ELF-1 (cell line): Measurements from ENCODE around the gene SLC66A2.
A peak's percentile ranks its signal among the peaks of the same experiment; 100 is the strongest.

Experiments used
- DNase-seq: peaks from one replicate; pipeline ENCODE4 v3.0.0-alpha.2; 2016; ENCODE audit warnings: low read depth, low spot score

The SLC66A2 gene

DNA sequence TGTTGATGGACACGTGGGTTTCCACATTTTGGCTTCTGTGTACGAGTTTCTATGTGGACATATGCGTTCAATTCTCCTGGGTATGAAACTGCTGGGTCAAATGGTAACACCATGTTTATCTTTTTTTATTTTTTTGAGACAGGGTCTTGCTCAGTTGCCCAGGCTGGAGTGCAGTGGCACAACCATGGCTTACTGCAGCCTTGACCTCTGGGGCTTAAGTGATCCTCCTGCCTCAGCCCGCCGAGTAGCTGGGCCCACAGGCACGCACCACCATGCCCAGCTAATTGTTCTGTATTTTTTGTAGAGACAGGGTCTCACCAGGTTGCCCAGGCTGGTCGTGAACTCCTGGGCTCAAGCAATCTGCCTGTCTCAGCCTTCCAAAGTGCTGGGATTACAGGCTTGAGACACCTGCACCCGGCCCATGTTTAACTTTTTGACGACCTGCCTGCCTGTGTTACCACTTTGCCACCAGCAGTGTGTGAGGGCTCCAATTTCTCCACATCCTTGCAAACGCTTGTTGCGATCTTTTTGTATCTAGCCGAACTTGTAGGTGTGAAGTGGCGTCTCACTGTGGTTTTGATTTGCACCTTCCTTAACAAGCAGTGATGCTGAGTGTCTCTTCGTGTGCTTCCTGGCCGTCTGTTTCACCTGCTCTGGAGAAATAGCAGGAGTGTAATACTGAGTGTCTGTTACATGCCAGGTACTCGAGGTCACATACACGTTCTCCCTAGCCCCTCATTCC lies 19.9 kb upstream of the SLC66A2 start:
- no peak for DNase-seq

DNA sequence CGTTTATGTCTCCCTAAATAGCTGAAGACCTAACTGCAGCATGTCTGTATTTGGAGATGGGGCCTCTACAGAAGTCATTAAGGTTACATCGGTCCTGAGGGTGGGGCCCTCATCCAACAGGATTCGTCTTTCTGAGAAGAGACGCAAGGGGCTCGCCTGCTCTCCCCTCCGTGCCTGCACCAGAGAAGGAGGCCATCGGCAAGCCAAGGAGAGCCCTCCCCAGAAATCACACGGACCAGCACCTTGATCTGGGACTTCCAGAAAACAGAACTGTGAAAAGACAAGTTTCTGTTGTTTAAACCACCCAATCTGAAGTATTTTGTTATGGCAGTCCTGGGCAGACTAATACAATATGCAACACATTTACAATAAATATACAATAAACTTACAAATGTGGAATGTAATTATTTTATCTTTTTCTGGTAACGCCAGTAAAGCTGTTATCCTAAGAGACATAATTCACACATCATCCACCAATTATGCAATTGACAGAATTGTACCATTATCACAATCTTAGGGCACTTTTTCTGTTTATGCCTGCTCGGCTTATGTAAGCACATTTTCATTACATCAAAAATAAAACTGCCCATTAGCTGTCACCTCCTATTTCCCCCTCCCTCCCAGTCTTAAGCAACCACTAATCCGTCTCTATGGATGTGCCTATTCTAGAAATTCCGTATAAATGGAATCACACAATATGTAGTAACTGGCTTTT lies 19.1 kb upstream of the SLC66A2 start:
- no peak for DNase-seq

DNA sequence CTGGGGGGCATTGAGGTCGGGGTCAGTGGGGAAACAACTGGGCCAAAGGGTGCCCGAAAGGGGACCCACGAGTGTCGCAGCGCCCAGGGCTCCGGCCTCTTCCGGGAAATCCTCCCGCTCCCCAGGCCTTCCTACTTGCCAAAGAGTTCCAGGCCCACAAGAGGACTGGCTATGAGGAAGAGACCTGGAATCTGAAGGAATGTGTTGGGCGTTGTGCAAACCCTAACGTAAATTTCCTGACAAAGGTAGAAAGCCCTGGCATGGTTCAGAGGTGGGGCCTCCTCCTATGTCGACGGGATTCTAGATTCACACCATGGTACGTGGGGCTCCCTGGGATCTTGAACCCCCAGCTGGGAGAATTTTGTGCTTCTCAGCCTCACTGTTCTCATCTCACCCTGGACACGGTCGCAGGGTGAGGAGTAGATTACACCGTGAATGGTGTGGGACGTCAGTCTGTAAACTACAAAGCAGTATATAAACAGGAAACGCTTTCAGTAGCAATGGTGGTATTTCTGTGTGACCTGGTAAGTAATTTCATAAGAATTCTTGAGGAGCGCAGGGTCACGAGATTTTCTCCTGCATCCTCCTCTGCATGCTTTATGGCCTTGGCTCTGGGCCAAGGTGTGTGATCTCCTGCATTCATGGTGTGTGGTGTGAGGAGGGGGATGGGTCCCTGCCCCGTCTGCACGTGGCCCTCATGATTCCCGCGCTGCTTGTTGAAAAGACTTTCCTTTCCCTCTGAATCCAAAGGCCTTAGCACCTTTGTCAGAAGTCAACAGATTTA lies 13.9 kb upstream of the SLC66A2 start:
- DNase-seq = peak; percentile 73

DNA sequence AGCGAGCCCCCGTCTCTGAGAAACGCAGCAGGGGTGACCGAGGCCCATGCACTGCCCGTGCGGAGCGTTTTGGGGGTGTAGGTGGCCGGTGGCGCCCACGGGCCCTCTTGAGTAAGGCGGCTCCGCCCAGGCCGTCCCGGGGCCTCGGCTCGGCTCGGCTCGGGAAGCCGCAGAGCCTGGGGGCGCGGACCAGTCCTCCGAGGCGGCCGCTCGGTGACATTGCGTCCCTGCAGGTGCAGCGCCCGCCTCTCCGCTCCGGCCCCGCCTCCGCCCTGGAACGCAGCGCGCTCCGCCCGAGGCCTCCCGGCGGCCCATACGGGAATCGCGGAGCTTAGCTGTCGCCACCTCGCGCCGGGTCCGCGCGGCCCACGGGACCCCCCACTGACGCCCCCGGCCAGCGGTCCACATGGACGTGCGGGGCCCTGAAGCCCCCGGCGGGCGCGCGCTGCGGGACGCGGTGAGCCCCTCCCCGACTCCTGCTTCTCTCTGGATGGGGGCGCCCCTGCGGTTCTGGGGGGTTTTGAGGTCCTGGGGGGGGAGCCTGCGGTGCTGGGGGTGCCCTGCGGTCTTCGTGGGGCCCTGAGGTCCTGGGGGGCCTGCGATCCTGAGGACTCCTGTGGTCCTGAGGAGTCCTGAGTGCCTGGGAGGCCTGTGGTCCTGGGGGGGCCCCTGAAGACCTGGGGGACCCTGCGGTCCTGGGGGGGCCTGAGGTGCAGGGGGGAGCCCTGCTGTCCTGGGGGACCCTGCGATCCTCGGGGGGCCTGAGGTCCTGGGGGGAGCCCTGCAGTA lies 13.1 kb upstream of the SLC66A2 start, which contains the start of gene HSBP1L1:
Gene HSBP1L1, plus strand, starts transcription at position 314 of the 789 bp plus-strand sequence. Its CDS starts 93 bp downstream, at position 407.
- DNase-seq = peak; percentile 82

DNA sequence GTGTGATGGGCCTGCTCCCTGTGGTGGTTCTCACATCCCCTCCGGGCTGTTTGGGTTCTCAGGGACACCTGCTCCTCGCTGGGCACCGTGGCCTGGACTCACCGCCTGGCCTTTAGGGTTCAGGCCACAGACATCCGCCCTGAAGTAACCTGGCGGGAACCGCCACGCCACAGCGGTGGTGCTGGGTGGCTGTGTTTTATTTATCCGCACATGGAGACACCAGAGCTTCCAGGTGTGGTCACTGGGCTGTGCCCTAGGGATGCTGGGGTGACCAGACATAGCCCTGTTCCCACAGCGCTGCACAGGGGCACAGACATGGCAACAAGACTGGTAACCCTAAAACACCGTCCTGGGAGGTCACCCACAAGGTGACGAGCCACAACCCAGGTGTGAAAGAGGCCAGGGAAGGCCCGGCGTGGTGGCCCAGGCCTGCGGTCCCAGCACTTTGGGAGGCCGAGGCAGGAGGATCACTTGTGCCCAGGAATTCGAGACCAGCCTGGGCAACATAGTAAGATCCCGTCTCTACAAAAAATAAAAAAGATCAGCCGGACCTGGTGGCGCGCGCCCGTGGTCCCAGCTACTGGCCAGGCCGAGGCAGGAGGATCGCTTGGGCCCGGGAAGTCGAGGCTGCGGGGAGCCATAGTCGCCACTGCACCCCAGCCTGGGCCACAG lies 12.3 kb upstream of the SLC66A2 start:
- DNase-seq = no peak

DNA sequence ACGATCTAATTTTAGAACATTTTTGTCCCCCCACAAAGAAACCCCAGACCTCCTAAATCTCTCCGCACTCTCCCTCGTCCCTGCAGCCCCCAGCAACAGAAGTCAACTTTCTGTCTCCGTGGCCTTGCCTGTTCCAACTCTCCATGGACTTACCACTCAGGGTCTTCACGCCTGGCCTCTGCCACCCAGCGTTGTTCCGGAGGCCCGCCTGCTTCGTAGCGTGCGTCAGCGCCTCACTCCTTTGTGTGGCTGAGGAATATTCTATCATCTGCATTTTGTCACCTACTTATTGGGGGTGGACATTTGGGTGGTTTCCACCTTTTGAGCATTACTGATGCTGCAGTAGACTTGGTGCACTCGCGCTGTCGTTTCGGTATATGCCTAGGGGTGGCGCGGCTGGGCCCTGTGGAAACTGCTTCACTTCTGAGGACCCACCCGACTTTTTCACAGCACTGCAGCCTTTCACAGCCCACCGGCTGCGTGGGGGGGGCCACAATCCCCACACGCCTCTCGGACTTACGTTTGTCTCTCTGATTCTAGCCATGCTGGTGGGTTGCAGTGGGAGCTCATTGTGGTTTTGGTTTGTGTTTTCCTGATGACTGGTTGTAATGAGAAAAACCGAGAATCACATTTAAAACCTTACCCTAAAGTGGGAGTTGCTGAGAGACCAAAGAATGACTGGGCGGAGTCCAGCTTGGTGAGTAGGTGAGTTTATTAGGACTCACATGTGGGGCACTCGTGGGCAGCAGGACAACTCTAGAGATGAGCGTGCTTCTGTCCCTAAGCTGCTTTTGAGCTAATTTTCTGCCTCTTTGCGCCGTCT lies 11.6 kb upstream of the SLC66A2 start:
- DNase-seq = no peak

DNA sequence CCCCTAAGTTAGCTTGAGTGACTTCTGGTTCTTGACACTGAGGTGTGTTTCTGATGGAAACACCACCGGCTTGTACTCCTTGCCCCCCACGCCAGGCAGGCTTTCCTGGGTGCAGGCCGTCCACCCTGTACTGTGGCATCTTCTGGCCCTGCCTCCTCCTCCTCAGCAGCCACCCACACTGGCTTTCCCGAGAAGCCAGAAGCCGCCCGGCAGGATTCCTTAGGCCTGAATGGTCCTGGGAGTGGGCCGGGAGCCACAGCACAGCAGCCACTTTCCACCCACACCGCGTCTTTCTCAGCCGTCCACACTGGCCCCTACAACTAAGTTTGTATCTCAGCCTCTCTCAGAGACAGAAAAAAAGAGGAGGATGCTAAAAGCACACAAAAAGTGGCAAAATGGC lies 10.9 kb upstream of the SLC66A2 start:
- peak; percentile 47 for DNase-seq

DNA sequence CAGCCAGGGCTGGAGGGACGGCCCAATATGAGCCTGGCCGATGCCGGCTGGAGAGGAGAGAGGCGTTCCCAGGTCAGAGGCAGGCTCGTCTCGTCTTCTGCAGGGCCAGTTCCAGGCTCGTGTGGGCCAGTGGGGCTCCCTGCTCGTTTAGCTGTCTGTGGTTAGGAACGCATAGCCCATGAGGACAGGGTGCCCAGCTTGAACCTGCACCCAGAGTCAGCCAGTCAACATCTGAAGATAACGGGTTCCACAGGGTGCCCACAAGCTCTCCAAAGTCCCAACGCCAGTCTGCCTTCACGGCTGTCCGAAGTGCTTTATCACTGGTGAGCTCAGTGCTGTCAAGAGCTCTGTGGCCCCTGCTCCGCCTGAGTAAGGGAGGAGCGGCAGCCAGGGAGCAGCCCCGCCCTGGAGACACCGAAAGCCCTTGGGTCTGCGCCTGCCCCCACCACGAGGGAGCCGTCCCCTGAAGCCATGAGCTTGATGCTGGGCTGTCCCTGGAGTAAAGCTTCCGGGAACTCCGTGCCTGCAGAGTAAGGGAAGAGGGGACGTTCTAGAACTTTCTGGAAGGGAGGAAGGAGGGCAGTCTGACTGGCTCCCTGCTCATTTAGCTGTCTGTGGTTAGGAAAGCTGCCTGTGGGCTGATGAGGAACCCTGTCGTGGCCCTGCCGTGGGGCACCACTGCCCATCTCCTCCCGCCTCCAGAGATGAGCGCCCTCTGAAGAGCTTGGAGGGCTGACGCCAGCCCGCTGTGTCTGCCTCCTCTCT lies 10.3 kb upstream of the SLC66A2 start:
- peak; percentile 81 for DNase-seq

DNA sequence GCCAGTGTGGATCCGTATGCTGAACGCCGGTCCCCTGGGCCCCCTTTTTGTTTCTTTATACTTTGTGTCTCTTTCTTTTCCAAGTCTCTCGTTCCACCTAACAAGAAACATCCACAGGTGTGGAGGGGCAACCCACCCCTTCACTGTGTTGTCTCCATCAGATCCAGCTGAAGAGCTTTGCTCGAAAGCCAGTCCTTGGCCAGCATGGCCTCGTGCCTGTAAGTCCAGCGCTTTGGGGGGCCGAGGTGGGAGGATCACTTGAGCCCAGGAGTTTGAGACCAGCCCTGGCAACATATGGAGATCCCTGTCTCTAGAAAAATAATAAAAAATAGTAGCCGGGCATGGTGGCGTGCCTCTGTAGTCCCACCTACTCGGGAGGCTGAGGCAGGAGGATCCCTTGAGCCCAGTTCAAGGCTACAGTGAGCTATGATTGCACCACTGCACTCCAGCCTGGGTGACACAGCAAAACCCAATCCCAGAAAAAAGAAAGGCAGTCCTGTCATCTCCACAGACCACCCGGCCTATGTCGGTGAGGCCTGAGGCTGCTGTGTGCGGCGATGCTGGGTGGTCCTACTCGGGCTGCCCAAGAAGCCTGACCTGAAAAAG lies 9.6 kb upstream of the SLC66A2 start:
- no peak for DNase-seq

DNA sequence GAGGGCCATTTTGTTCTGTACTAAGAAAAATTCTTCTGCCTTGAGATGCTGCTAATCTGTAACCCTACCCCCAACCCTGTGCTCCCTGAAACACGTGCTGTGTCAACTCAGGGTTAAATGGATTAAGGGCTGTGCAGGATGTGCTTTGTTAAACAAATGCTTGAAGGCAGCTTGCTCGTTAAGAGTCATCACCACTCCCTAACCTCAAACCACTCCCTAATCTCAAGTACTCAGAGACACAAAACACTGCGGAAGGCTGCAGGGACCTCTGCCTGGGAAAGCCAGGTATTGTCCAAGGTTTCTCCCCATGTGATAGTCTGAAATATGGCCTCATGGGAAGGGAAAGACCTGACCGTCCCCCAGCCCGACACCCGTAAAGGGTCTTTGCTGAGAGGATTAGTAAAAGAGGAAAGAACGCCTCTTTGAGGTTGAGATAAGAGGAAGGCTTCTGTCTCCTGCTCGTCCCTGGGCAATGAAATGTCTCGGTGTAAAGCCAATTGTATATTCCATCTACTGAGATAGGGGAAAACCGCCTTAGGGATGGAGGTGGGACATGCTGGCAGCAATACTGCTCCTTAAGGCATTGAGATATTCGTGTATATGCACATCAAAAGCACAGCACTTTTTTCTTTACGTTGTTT lies 8.8 kb upstream of the SLC66A2 start:
- DNase-seq = peak; percentile 88

DNA sequence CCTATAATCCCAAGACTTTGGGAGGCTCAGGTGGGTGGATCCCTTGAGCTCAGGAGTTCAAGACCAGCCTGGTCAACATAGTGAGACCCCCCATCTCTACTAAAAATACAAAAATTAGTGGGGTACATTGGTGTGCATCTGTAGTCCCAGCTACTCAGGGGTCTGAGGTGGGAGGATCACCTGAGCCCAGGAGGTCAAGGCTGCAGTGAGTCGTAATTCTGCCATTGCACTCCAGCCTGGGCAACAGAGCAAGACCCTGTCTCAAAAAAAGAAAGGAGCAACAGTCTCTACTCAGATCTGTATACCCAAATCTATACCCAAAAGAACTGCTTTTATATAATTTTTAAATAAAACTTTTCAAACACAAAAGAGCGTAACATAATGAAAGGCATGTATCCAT lies 7.5 kb upstream of the SLC66A2 start:
- DNase-seq = no peak

DNA sequence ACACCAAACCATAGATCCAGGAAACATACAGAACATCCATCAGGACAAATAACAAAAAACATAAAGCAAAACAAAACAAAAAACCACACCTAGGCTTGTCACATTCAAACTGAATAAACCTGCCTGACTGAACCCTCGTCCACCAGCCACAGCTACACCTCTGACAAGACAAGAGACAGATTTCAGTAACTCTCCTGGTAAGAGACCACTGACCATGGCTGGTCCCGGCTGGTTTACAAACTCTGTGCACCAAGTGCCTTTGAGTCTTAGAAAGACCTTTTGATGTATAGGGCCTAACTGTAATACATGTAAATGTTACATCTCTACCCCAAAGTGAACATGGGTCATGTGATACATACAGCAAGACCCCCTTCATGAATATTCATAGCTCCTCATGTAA lies 4.8 kb upstream of the SLC66A2 start:
- DNase-seq = no peak

DNA sequence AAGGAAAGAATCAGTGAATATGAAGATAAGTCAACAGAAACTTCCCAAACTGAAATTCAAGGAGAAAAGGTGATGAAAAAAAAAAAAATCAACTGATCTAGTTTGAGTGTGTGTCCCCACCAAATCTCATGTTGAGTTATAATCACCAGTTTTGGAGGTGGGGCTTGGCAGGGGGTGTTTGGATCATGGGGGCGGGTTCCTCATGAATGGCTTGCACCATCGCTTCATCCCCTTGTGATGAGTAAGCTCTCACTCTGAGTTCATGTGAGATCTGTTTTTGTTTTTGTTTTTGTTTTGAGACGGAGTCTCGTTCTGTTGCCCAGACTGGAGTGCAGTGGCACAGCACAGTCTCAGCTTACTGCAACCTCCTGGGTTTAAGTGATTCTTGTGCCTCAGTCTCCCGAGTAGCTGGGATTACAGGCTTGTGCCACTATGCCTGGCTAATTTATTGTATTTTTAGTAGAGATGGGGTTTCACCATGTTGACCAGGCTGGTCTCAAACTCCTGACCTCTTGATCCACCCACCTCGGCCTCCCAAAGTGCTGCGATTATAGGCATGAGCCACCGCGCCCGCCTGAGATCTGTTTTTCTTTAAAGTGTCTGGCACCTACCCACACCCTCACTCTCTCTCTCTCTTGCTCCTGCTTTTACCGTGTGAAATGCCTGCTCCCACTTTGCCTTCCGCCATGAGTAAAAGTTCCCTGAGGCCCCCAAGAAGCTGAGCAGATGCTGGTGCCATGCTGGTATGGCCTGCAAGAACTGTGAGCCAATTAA lies 4.0 kb upstream of the SLC66A2 start:
- DNase-seq = no peak

DNA sequence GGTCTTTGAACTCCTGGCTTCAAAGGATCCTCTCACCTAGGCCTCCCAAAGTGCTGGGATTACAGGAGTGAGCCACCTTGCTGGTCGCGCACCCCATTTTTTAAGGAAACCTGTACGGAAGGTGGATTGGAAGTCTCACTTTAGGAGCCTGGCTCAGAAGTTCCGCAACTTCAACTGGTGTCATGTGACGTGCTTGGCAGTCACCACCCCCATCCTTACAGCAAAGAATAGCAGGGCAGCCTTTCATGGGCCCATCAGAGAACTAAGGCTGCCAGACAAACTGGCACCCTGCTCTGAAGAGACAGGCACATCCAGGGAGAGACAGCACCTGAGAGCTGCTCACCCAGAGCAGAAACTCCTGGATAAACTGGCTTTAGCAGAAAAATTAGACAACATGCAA lies 3.3 kb upstream of the SLC66A2 start:
- no peak for DNase-seq

DNA sequence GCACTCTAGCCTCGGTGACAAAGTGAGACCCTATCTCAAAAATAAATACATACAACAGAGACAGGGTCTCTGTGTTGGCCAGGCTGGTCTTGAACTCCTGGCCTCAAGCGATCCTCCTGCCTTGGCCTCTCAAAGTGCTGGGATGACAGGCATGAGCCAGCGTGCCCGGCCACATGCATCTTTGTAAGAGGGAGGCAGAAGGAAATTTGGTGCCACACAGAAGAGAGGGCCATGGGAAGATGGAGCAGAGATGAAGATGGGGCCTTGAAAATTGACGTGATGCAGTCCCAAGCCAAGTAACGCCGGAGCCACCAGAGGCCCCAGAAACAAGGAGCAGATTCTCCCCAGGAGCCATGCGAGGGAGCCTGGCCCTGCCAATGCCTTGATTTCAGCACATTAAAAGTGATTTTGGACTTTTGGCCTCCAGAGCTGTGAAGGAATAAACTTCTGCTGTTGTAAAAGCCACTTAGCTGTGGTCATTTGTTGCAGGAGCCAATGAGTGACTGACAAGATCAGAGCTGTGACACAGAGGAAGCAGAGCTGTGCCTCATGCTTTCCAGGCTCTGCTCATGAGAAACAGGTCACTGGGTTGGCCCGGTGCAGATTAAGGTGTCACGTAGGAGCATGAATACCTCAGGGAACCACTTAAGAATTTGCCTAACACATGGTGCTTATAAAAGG lies 2.7 kb upstream of the SLC66A2 start:
- DNase-seq = no peak

DNA sequence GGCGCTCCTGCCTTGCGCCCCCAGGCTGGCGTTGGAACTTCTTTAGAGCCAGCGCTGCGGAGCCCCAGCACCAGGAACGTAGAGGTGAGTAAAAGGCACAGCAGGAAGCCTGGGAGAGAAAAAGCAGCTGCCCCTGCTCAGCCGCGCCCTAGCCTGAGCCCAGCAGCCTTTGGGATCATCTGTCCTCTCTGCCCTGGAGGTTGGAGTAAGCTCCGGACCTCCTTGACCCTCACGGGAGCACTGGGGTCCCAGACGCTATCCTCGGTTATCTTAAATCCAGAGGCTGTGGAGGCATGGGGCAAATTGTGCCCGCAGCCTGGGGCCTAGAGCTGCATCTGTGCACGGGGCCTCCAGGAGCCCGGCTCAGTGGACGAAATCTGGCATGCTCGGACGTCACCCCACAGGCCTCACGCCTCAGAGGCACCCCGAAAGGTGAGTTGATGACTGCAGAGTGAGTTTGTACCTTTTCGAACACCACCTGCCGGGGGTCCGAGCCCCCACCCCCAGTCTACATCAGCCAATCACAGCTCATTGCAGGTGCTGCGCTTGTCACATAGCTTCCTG lies 1.6 kb upstream of the SLC66A2 start:
- peak; percentile 67 for DNase-seq
